ENCODE measurements around the gene ZFPL1.

The ZFPL1 gene

DNA sequence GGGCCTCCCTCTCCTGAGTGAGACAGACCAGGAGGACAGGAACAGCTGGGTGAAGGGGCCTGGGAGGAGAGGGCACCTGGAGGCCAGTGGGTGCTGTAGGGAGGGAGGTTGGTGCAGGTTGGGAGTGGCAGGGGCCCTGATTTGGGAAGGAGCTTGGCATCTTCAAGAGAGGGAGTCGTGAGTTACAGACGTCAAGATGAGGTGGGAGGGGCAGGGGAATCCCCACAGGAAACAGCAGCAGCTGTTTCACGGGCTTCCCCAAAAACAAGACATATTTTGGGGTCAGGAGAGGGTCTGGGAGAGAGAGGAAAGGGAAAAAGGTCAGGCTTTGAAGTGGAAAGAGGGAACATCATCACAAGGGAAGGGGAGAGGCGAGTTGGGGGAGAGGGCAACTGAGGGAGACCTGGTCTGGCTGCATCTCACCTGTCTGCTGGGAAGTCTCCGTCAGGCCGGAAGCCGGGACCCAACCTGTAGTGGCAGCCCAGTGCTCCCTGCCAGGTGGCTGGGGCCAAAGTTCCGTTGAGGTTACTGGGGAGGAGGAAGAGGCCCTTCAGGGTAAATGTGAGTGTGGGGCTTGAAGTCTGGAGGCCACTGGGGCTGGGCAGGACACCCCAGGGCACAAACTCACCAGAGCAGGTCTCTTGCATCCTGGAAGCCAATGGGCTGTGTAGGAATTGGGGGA, 30.1 kb upstream of the ZFPL1 start:
- Histone ChIP-seq H3K4me2 (ENCODE audit: low read depth, low read length, poor library complexity, severe bottlenecking) (no peak overlapping the region), H3K27ac (ENCODE audit: low read depth, low read length) (no peak overlapping the region), H3K27me3 (ENCODE audit: low read length) (no peaks in the 10 kb centered on the region), H3F3A (ENCODE audit: insufficient read depth) (no peaks in the 10 kb centered on the region), H3K9me2 (replicated peaks; ENCODE audit: insufficient read depth, low read length) (no peaks in the 10 kb centered on the region), H4K20me1 (ENCODE audit: low read depth, low read length) (no peaks in the 10 kb centered on the region), H3K4me3 (ENCODE audit: insufficient read depth, low read length, poor library complexity, severe bottlenecking) (no peak overlapping the region), H2AFZ (ENCODE audit: low read depth, low read length, severe bottlenecking) (no peak overlapping the region), H3K9ac (ENCODE audit: low read length) (no peak overlapping the region), H3K9me3 (ENCODE audit: insufficient read depth, low read length) (no peaks in the 10 kb centered on the region), H3K79me2 (ENCODE audit: insufficient read depth, low read length) (no peaks in the 10 kb centered on the region), H3K36me3 (ENCODE audit: low read length) (no peaks in the 10 kb centered on the region)
- TF ChIP-seq EZH2phosphoT487 (conservative IDR thresholded peaks at IDR 0.05; ENCODE audit: low read length): no peak
- TF ChIP-seq, protein P1, sequence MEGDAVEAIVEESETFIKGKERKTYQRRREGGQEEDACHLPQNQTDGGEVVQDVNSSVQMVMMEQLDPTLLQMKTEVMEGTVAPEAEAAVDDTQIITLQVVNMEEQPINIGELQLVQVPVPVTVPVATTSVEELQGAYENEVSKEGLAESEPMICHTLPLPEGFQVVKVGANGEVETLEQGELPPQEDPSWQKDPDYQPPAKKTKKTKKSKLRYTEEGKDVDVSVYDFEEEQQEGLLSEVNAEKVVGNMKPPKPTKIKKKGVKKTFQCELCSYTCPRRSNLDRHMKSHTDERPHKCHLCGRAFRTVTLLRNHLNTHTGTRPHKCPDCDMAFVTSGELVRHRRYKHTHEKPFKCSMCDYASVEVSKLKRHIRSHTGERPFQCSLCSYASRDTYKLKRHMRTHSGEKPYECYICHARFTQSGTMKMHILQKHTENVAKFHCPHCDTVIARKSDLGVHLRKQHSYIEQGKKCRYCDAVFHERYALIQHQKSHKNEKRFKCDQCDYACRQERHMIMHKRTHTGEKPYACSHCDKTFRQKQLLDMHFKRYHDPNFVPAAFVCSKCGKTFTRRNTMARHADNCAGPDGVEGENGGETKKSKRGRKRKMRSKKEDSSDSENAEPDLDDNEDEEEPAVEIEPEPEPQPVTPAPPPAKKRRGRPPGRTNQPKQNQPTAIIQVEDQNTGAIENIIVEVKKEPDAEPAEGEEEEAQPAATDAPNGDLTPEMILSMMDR (IDR thresholded peaks at IDR 0.05; ENCODE audit: insufficient read depth, low read length, poor library complexity, severe bottlenecking): no peak

DNA sequence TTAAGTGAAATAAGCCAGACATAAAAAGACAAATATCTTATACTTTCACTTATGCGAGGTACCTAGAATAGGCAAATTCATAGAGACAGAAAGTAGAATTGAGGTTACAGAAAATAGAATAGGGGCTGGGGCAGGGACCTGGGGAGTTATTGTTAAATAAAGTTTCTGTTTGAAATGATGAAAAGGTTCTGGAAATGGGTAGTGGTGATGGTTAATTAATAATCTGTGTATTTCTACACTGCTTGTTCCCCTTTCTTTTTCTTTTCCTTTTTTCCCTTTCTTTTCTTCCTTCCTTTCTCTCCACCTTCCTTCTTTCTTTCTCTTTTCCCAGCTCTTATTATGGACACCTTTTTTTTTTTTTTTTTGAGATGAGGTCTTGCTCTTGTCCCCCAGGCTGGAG, 28.5 kb upstream of the ZFPL1 start:
- H3K9me2 ChIP-seq (replicated peaks; ENCODE audit: insufficient read depth, low read length): no peaks in the 10 kb centered on the region
- TF ChIP-seq, protein P1 (IDR thresholded peaks at IDR 0.05; ENCODE audit: insufficient read depth, low read length, poor library complexity, severe bottlenecking): no peak
- TF ChIP-seq EZH2phosphoT487 (conservative IDR thresholded peaks at IDR 0.05; ENCODE audit: low read length): no peak
- no peak overlapping the region for H2AFZ ChIP-seq (ENCODE audit: low read depth, low read length, severe bottlenecking)
- H3K36me3 ChIP-seq (ENCODE audit: low read length): no peaks in the 10 kb centered on the region
- H3K4me2 ChIP-seq (ENCODE audit: low read depth, low read length, poor library complexity, severe bottlenecking): no peak overlapping the region
- no peaks in the 10 kb centered on the region for H4K20me1 ChIP-seq (ENCODE audit: low read depth, low read length)
- no peak overlapping the region for H3K9ac ChIP-seq (ENCODE audit: low read length)
- no peak overlapping the region for H3K4me3 ChIP-seq (ENCODE audit: insufficient read depth, low read length, poor library complexity, severe bottlenecking)
- H3K9me3 ChIP-seq (ENCODE audit: insufficient read depth, low read length): no peaks in the 10 kb centered on the region
- no peak overlapping the region for H3K27ac ChIP-seq (ENCODE audit: low read depth, low read length)
- no peaks in the 10 kb centered on the region for H3K27me3 ChIP-seq (ENCODE audit: low read length)
- no peaks in the 10 kb centered on the region for H3F3A ChIP-seq (ENCODE audit: insufficient read depth)
- no peaks in the 10 kb centered on the region for H3K79me2 ChIP-seq (ENCODE audit: insufficient read depth, low read length)

GRCh38 chr11:65056999-65057398, 27.0 kb upstream of the ZFPL1 start:
- H3K9me3 ChIP-seq (ENCODE audit: insufficient read depth, low read length): no peaks in the 10 kb centered on the region
- no peaks in the 10 kb centered on the region for H4K20me1 ChIP-seq (ENCODE audit: low read depth, low read length)
- H3K4me3 ChIP-seq (ENCODE audit: insufficient read depth, low read length, poor library complexity, severe bottlenecking): no peak overlapping the region
- H3F3A ChIP-seq (ENCODE audit: insufficient read depth): no peaks in the 10 kb centered on the region
- no peak overlapping the region for H3K27ac ChIP-seq (ENCODE audit: low read depth, low read length)
- no peaks in the 10 kb centered on the region for H3K27me3 ChIP-seq (ENCODE audit: low read length)
- TF ChIP-seq, protein P1 (IDR thresholded peaks at IDR 0.05; ENCODE audit: insufficient read depth, low read length, poor library complexity, severe bottlenecking): no peak
- no peak for TF ChIP-seq EZH2phosphoT487 (conservative IDR thresholded peaks at IDR 0.05; ENCODE audit: low read length)
- no peak overlapping the region for H3K9ac ChIP-seq (ENCODE audit: low read length)
- no peaks in the 10 kb centered on the region for H3K36me3 ChIP-seq (ENCODE audit: low read length)
- H3K4me2 ChIP-seq (ENCODE audit: low read depth, low read length, poor library complexity, severe bottlenecking): no peak overlapping the region
- H2AFZ ChIP-seq (ENCODE audit: low read depth, low read length, severe bottlenecking): no peak overlapping the region
- no peaks in the 10 kb centered on the region for H3K79me2 ChIP-seq (ENCODE audit: insufficient read depth, low read length)
- no peaks in the 10 kb centered on the region for H3K9me2 ChIP-seq (replicated peaks; ENCODE audit: insufficient read depth, low read length)
